ENCODE measurements around the gene PRR29.
"Not testable (repeated sequence)": the region's sequence is repeated elsewhere in the genome, so short reads cannot be mapped to it uniquely, and the experiment has no call there.

PRR29 gene

GRCh38 chr17:63998721-63999679, 849 bp downstream of the PRR29 start:
- DNase-seq, result no peak

DNA sequence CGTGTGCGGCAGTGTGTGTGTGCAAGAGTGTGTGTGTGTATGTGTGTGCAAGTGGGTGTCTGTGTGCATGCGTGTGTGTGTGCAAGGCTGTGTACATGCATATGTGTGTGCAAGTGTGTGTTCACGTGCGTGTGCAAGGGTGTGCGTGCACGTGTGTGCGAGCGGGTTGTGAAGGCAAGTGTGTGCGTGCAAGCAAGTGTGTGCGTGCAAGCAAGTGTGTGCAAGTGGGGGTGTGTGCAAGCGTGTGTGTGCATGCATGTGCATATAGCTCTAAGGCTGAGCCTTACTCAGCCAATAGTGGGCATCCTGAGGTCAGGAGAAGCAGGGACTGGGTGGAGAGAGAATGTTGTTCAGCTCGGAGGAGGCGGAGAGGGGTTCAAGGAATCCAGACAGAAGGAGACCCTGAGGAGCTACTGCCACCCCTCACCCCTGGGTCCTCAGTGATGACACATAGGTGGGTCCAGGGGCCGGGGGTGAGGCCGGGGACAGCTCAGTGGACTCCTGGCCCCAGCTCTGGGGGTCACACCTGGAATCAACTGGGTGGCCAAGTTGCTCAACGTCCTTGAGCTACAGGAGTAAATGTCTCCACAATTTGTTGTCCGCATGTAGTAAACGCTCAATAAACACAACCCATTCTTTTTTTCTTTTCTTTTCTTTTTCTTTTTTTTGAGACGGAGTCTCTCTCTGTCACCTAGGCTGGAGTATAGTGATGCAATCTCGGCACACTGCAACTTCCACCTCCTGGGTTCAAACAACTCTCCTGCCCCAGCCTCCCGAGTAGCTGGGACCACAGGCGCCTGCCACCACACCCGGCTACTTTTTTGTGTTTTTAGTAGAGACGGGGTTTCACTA, 1.8 kb downstream of the PRR29 start:
- DNase-seq, result no peak

- DNase-seq, result no peak
These were observed 3.0 kb downstream of the PRR29 start for GRCh38 chr17:64001091-64001579.

GRCh38 chr17:64001763-64002529, 3.8 kb downstream of the PRR29 start:
- no peak for DNase-seq

DNA sequence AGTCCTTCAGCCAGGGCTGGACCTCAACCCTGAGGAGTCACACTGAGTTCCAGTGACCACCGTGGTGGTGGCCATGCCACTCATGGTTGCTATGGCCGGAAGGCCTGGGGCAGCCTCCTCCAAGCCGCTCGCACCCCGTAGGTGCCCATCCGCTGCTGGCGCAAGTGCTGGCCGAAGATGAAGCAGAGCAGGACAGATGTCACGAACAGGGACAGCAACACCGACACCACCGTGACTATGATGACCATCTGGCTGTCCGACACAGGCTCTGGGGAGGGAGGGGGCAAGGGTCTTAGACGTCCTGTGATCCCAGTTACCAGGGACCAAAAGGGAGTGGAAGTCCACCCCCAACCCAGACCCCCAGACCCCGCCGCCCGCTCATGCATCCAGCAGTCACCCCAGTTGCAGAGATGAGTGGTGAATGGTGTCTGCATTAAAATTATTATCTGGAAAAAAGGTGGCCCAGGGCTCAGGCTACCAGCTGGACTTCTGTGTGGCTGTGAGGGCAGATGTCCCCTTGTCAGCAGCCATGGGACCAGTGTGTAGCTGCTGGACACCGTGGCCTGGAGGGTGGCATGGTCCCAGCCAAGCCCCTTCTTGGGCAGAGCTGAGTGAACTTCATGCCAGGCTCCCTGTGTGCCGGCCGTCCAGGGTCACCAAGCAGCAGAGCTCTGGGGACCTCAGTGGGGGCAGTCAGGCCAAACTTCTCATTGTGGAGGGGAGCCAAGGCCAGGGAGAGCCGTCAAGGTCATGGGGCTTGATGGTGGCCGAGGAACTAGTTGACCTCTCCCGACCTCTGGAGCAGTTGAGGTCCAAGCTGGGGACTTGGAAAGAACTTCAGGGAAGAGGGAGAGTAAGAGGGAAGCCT, 4.7 kb downstream of the PRR29 start:
- DNase-seq, result no peak

DNA sequence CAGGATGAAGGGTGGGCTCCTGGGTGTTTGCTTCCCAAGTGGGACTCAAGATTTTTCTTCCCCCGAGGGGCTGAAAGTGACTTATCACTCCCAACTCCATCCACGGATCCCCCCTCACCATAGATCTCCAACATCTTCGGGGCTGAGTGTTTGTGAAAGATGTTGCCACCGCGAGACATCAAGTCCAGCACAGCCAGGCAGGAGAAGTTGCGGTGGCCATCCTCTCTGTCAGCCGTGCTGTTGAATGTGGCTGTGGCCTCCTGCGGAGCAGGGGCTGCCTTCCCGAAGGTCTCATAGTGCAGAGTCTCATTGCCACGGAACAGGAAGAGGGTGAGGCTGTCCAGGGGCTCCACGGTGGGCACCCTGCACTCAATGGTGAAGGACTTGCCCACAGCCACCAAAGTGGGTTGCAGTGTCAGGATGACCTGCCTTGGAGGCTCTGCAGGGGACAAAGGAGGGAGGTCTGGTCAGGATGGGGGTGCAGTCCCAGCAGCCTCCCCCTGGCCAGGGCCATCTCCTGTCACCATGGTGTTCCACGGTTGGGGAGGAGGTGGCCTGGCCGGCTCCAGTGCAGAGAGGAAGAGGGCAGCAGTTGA, 5.5 kb downstream of the PRR29 start:
- no peak for DNase-seq

GRCh38 chr17:64004218-64004770, 6.1 kb downstream of the PRR29 start:
- no peak for DNase-seq

- DNase-seq, result no peak
These were observed 7.0 kb downstream of the PRR29 start for GRCh38 chr17:64004903-64005733.

DNA sequence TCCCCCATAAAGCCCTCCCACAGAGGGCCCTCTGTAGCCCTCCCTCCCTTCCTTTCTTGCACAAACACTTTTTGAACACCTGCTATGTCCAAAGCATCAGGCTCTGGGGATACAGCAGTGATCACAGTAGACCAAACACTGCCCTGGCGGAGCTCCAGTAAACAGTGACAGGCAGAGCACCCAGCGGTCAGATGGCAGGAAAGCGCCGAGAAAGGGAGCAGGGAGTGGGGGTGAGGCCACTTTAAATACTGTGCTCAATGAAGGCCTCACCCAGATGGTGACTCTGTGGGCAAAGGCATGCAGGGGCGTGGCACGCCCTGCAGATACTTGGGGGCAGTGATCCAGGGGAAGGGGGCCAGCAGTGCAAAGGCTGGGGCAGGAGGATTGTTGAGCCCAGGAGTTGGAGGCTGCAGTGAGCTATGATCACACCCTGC, 7.6 kb downstream of the PRR29 start:
- no peak for DNase-seq

DNA sequence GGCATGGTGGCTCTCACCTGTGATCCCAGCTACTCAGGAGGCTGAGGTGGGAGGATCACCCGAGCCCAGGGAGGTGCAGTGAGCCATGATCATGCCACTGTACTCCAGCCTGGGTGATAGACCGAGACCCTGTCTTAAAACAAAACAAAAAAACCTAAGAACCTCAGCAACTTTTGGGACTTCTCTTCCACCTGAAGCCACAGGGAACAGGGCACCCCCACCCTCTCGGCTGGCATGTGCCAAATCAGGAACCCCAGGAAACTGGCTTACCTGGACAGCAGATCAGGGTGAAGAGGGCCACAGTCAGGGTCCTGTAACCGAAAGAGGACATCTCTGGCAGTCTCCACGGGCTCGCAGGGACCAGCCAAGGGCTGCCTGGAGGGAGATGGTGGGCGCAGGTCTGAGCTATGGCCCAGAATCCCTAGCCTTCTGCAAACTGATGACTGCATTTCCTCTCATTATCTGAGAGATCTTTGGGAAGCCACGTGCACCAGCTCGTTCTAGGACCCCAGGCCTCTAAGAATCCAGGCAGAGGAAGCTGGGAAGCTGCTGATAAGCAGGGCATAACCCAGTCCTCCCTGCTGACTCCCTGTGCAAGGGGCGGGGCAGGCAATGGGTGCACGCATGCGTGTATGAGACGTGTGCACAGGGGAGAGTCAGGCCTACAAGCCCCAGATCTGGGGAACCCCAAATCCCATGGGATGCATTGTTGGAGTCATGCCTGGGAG, 8.4 kb downstream of the PRR29 start:
- DNase-seq, result peak; percentile 65

DNA sequence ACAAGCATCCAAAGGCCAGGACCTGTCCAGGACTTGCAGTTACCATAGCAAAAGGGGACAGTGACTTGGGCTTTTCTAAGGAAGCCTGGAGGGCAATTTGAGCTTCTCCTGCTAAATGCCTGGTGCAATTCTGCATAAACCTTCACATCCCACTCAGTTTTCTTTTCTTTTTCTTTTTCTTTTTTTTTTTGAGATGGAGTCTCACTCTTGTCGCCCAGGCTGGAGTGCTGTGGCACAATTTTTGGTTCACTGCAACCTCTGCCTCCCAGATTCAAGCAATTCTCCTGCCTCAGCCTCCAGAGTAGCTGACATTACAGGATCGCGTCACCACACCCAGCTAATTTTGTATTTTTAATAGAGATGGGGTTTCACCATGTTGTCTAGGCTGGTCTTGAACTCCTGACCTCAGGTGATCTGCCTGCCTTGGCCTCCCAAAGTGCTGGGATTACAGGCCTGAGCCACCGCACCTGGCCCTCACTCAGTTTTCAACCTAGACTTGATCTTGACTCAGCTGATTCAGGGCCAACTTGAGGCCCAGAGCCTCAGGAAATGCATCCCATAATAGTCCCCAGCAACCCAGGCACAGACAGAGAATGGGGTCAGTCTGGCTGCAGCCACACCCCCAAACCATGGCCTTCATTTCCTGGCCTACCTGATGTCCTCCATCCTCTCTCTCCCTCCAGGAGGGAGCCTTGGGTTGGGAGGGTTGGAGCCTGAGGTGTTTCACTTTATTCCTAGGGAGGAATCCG, 9.1 kb downstream of the PRR29 start:
- not testable (repeated sequence) for DNase-seq

- no peak for DNase-seq
These were observed 9.7 kb downstream of the PRR29 start for GRCh38 chr17:64007838-64008282.

- DNase-seq, result no peak
These were observed 10.2 kb downstream of the PRR29 start for GRCh38 chr17:64008346-64008745.

GRCh38 chr17:64008830-64009229, 10.7 kb downstream of the PRR29 start:
- DNase-seq, result no peak

GRCh38 chr17:64009571-64010402, 11.6 kb downstream of the PRR29 start:
- no peak for DNase-seq

DNA sequence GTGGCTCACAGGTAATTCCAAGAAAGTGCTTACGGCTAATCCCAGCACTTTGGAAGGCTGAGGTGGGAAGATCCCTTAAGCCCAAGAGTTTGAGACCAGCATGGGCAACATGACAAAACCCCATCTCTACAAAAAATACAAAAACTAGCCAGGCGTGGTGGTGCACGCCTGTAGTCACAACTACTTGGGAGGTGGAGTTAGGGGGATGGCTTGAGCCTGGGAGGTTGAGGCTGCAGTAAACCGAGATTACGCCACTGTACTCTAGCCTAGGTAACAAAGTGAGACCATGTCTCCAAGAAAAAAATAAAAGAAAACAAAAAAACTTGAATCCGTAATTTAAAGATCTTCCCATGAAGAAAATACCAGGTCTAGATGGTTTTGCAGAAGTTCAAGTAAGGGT, 17.3 kb downstream of the PRR29 start:
- DNase-seq, result no peak

DNA sequence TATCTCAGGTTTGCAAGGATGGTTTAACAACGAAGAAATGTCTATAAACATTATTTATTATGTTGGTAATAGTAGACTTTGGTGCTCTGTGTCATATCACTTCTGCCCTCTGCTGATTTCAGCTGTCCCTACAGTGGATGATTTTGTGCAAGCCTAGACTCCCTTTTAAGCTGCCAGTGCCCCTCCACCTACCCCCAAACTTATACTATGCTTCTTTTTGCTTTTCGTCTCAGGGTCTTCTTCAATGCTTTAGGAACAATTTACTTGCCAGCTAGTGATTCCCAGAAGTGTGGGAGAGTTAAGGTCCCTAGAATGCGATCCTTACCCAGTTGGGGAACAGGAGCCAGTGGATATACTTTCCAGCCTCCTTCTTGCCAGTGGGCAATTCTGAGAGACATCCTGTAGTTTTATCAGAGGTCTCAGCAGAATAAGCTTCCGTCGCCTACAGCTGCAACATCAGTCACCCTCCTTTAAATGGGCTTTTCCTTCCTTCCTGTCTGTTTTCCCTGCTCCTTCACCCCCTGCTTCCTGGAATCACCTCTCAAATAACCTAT, 18.2 kb downstream of the PRR29 start:
- DNase-seq, result no peak

All from femur (tissue), 1 donor.